K562 (cell line): ENCODE results near the gene INPP1. TPM values are rescaled to one million over a fixed set of nuclear protein-coding genes. Genes with fewer than 3 reads are reported as not detected.
A peak's percentile ranks its signal among the peaks of the same experiment; 100 is the strongest.

Experiments used
- ATAC-seq: fragments of 200-7000 bp; cut with Tn5 transposase; 3 replicates; pipeline ENCODE4 v1.9.1; 2020; ENCODE audit warnings: moderate library complexity
- BruUV-seq: library from RNA; stranded (reverse); fragments of 400-500 nt; replicated peaks from 2 replicates; lab custom pipeline; 2021; lab: Mats Ljungman, UMichigan
- CTCF ChIA-PET: fragments of 300-600 bp; formaldehyde crosslinking; extraction: SDS; loops from one replicate; lab custom pipeline; 2021; ENCODE audit warnings: low intra/inter-chr PET ratio; lab: Yijun Ruan, JAX
- POLR2A ChIA-PET: fragments of 300-600, 350-650 bp; sonication (Branson Sonifier 250); formaldehyde crosslinking; extraction: SDS; loops from one replicate; lab custom pipeline; 2021; ENCODE audit warnings: antibody characterized with exemption, inconsistent platforms; lab: Yijun Ruan, JAX
- DNase-seq, 4 experiments: peaks; one replicate each; pipeline versions ENCODE4 v3.0.0 to v3.0.0-alpha.2; 2011 to 2018; ENCODE audit warnings: low spot score in 3 of 4, mixed read lengths in 3 of 4; ENCODE audit errors: extremely low read depth in 1 of 4
- FAIRE-seq: peaks from 2 replicates; lab custom pipeline; 2011; peaks lifted over from hg19 to GRCh38; lab: Jason Lieb, UNC
- H2AFZ ChIP-seq: 2 replicates; pipeline ENCODE4 v1.6.0; 2011; ENCODE audit warnings: low read depth, low read length, control low read depth, inconsistent platforms
- H3K27ac ChIP-seq: fragments of 200-600 bp; 3 replicates; pipeline ENCODE4 v1.8.0; 2011; ENCODE audit warnings: low read depth, mild to moderate bottlenecking, control low read depth, inconsistent platforms, low read length, moderate library complexity, mixed read lengths; ENCODE audit errors: extremely low read depth
- H3K27me3 ChIP-seq, 2 experiments: fragments of 300-600 bp in 1 of 2; 2 replicates in 1 of 2; 3 replicates in 1 of 2; pipeline versions ENCODE4 v1.6.0 to v1.8.0; 2011; ENCODE audit warnings: inconsistent platforms in 2 of 2, low read length in 2 of 2, mild to moderate bottlenecking in 1 of 2, mixed read lengths in 1 of 2, moderate library complexity in 1 of 2; ENCODE audit not compliant: control insufficient read depth in 2 of 2, insufficient read depth in 2 of 2
- H3K36me3 ChIP-seq: fragments of 300-600 bp; 3 replicates; pipeline ENCODE4 v1.8.0; 2011; ENCODE audit warnings: mild to moderate bottlenecking, low read length, inconsistent platforms; ENCODE audit not compliant: control insufficient read depth, insufficient read depth
- H3K4me1 ChIP-seq, 2 experiments: fragments of 200-600 bp in 1 of 2; replicated peaks in 1 of 2; 2 replicates in 1 of 2; 3 replicates in 1 of 2; pipeline versions ENCODE4 v1.5.1 to v1.8.0; 2011; ENCODE audit warnings: inconsistent platforms in 2 of 2, low read length in 2 of 2, mild to moderate bottlenecking in 1 of 2, mixed read lengths in 1 of 2, moderate library complexity in 1 of 2; ENCODE audit not compliant: control insufficient read depth in 2 of 2, insufficient read depth in 2 of 2
- H3K4me2 ChIP-seq: 2 replicates; pipeline ENCODE4 v1.6.1; 2011; ENCODE audit warnings: low read length, control low read depth, inconsistent platforms, mixed read lengths; ENCODE audit not compliant: insufficient read depth
- H3K4me3 ChIP-seq: fragments of 200-600 bp; sonication (generic), shearing (Covaris generic); 2 replicates; pipeline ENCODE4 v1.5.1; 2016; ENCODE audit warnings: control low read depth, inconsistent platforms
- H3K79me2 ChIP-seq: fragments of 200-600 bp; 3 replicates; pipeline ENCODE4 v1.8.0; 2011; ENCODE audit warnings: low read length, inconsistent platforms; ENCODE audit not compliant: control insufficient read depth, insufficient read depth
- H3K9ac ChIP-seq, 2 experiments: 2 replicates each; pipeline versions ENCODE4 v1.6.0 to v1.6.1; 2011; ENCODE audit warnings: low read depth in 2 of 2, low read length in 2 of 2, control low read depth in 1 of 2, inconsistent platforms in 1 of 2, mild to moderate bottlenecking in 1 of 2, mixed read lengths in 1 of 2; ENCODE audit not compliant: insufficient read depth in 1 of 2
- H3K9me1 ChIP-seq: one replicate; pipeline ENCODE4 v1.6.0; 2011; ENCODE audit warnings: inconsistent platforms, mild to moderate bottlenecking, low read length, moderate library complexity; ENCODE audit not compliant: control insufficient read depth, insufficient read depth
- H3K9me3 ChIP-seq: replicated peaks from 2 replicates; pipeline ENCODE4 v1.5.1; 2011; ENCODE audit warnings: low read depth, low read length, inconsistent platforms; ENCODE audit not compliant: control insufficient read depth, insufficient read depth
- H4K20me1 ChIP-seq: replicated peaks from 2 replicates; pipeline ENCODE4 v1.6.1; 2011; ENCODE audit warnings: low read length, inconsistent platforms, mixed read lengths; ENCODE audit not compliant: control insufficient read depth, insufficient read depth
- CSDE1 ChIP-seq, 2 experiments: fragments of 450-650 bp; IDR thresholded peaks; 2 replicates each; pipeline ENCODE4 v1.6.1; 2016; ENCODE audit warnings: mild to moderate bottlenecking in 1 of 2
- HOMEZ ChIP-seq: fragments of 250-450 bp; sonication (Bioruptor Pico); IDR thresholded peaks from 2 replicates; pipeline ENCODE4 v1.4.0; 2020; ENCODE audit warnings: mild to moderate bottlenecking, moderate library complexity
- KAT2B ChIP-seq: IDR thresholded peaks from one replicate; pipeline ENCODE4 v1.6.1; 2012; ENCODE audit warnings: low read depth, mild to moderate bottlenecking, control low read depth, inconsistent platforms, low read length, moderate library complexity
- MEF2D ChIP-seq: conservative IDR thresholded peaks from 2 replicates; pipeline ENCODE4 v1.6.1; 2016; ENCODE audit warnings: low read depth, missing genetic modification characterization, missing compliant biosample characterization
- MNT ChIP-seq, 2 experiments: fragments of 450-650 bp; conservative IDR thresholded peaks; 2 replicates each; pipeline ENCODE4 v1.6.1; 2017; ENCODE audit warnings: mild to moderate bottlenecking in 2 of 2, moderate library complexity in 2 of 2
- ZNF24 ChIP-seq: fragments of 450-650 bp; IDR thresholded peaks from 2 replicates; pipeline ENCODE4 v1.6.1; 2016
- ZNF347 ChIP-seq: fragments of 450-650 bp; formaldehyde crosslinking; IDR thresholded peaks from 2 replicates; pipeline ENCODE4 v1.4.0; 2020; ENCODE audit warnings: low read depth, mild to moderate bottlenecking, moderate library complexity
- ZNF592 ChIP-seq: fragments of 450-650 bp; IDR thresholded peaks from 2 replicates; pipeline ENCODE4 v1.6.1; 2017; ENCODE audit warnings: antibody characterized with exemption, mild to moderate bottlenecking
- WGBS: fragments of 100-300 bp; shearing (Covaris generic); methylation state at CpG from one replicate; pipeline ENCODE4 v1.1.6; 2016; ENCODE audit warnings: low coverage, mixed read lengths; ENCODE audit not compliant: insufficient coverage; ENCODE audit errors: missing lambda C conversion rate; 5-methylcytosine and 5-hydroxymethylcytosine counted together
- in situ Hi-C: fragments of 300-500 bp; cut with MboI; formaldehyde crosslinking; loops from 4 replicates; pipeline ENCODE4 v1.15.0; 2018; ENCODE audit warnings: inconsistent platforms, mixed read lengths
- intact Hi-C: fragments of 100-400 bp; cut with micrococcal nuclease; formaldehyde crosslinking; loops from 2 replicates; pipeline ENCODE4 v1.14.2; 2022
- polyA plus RNA-seq, 8 experiments: library from polyadenylated mRNA; depleted of rRNA in 4 of 8; stranded (reverse) in 5 of 8; unstranded in 3 of 8; fragments of >200 nt; fragmentation: Nextera tagmentation in 2 of 8; fragmentation: Illumina TruSeq in 1 of 8; extraction: Ambion mirVana in 2 of 8; extraction: Trizol in 1 of 8; gene quantifications; 2 replicates each; pipeline versions ENCODE4 v1.2.1 to v1.2.3, GENCODE V29; 2011 to 2014; ENCODE audit warnings: inconsistent platforms in 1 of 8, missing spikeins in 1 of 8
- total RNA-seq, 7 experiments: library from RNA; depleted of rRNA in 6 of 7; stranded (reverse); fragments of >200 nt in 6 of 7; fragmentation: Illumina TruSeq in 2 of 7; extraction: Trizol in 2 of 7; gene quantifications; 2 replicates each; pipeline versions ENCODE4 v1.2.1 to v1.2.3, GENCODE V29; 2011 to 2021; ENCODE audit warnings: low replicate concordance in 1 of 7

Gene INPP1
- total and polyA plus RNA-seq, 9 of the 15 experiments (the other 6 are each of a cell fraction or from before 2014, with no cell fraction given): 3.7 to 11.8 (median 6.5) TPM

- 2% methylated on average over 8 of the region's 8 CpGs for WGBS
- ChIA-PET CTCF (no interaction called here), POLR2A (no interaction called here)
- peak; percentile 80 for FAIRE-seq
- DNase-seq: peak; percentile 16 to 69 (median 28)
- peak overlapping the region; percentile 31 for H3K4me3 ChIP-seq
- in situ Hi-C loops: no loop called here
- peak overlapping the region; percentile 87 for H2AFZ ChIP-seq
- no peaks in the 10 kb centered on the region for H3K9me1 ChIP-seq
- BruUV-seq: TSS peak; percentile 77
- intact Hi-C loops: loop anchor here (2.0 to 10.0 kb wide), 3 partner anchors 18 to 470 kb away; no protein-coding TSS in a partner anchor
- peak overlapping the region; percentile 76 for H3K4me2 ChIP-seq
- H3K9ac ChIP-seq: peak overlapping the region; percentile 72
- H3K27ac ChIP-seq: peak overlapping the region; percentile 82
- ATAC-seq: peak; percentile 73
- no peaks in the 10 kb centered on the region for H3K36me3 ChIP-seq
- peaks cover 5% of the 10 kb centered on the region; the same call in 2 of the 3 replicates for H3K79me2 ChIP-seq
- peaks cover 5 to 11% of the 10 kb centered on the region in 2 experiments; a peak in 4 of 5 replicates for H3K4me1 ChIP-seq
- no peaks in the 10 kb centered on the region for H3K9me3 ChIP-seq
- no peaks in the 10 kb centered on the region for H3K27me3 ChIP-seq
- no peaks in the 10 kb centered on the region for H4K20me1 ChIP-seq
- TF ChIP-seq KAT2B: no peak
- no peak for TF ChIP-seq ZNF24
- no peak for TF ChIP-seq ZNF347
- TF ChIP-seq ZNF592: peak; percentile 29; the same call in 1 of the 2 replicates
- no peak for TF ChIP-seq CSDE1 (IDR thresholded peaks at IDR 0.05)
- no peak for TF ChIP-seq MEF2D (tag)
- TF ChIP-seq MNT (conservative IDR thresholded peaks at IDR 0.05): peak in 1 of 2 experiments; percentile 24; a peak in 1 of 4 replicates
- TF ChIP-seq HOMEZ (CRISPR knock-in tag): no peak
These were observed 8.7 kb upstream of the INPP1 start for GRCh38 chr2:190334479-190335224.
